GM23248 (cell line): Measurements from ENCODE around the gene MYO1D.

ENCODE experiments used
- EZH2 ChIP-seq: fragments of 200-600 bp; sonication (generic); IDR thresholded peaks from 2 replicates; pipeline ENCODE4 v1.6.1; 2018; ENCODE audit warnings: antibody characterized with exemption, mild to moderate bottlenecking; ENCODE audit not compliant: insufficient read depth, poor library complexity, severe bottlenecking
- EZH2phosphoT487 ChIP-seq: fragments of 200-600 bp; sonication (generic); IDR thresholded peaks from 2 replicates; pipeline ENCODE4 v1.6.1; 2018; ENCODE audit warnings: antibody characterized with exemption, moderate library complexity, mild to moderate bottlenecking, low read depth; ENCODE audit not compliant: insufficient read depth

GRCh38 chr17:32602396-32602795, 274.5 kb downstream of the MYO1D start:
- TF ChIP-seq EZH2 (no peak), EZH2phosphoT487 (no peak)
